ENCODE data around the gene ZAP70. TPM values are rescaled to one million over a fixed set of nuclear protein-coding genes. Genes with fewer than 3 reads are reported as not detected.

Gene ZAP70
- total RNA-seq, 2 experiments from 2014 or later, result 40.8 to 57.9 TPM

DNA sequence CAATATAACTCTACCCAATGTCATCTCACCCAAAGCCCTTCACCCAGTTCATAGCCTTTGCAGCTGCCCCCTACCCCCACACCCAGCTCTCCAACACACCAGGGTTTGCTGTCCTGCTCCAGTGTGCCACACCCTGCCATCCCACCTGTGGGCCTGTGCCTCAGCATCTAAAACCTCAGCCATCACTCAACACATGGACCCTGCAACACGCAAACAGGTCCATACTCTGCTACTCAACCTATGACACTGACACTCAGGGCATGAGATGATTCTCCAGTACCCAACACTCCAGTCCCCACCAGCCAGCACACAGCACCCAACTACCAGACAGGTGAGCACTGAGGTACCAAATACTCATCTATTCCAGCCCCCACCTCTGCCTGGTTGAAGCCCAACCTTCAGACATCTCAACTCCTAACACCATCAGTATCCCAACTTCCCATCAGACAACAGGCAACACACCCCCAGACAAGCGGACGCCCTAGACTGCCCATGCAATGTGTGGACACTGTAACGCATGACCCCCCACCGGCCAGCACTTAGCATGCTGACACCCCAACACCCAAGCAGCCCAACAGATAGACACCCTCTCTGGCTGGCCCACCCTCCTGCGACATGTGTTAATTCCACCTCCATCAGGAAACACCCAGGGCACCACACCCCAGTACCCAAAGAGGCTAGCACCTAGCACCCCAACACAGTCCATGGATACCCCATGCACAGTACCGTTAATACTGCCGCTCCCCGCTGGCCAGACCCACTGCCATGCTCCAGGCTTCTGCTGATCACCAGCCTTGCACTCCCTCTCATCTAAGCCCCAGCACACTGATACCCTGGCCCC lies 25.0 kb downstream of the ZAP70 start:
- intact Hi-C loops (cut with micrococcal nuclease; ENCODE audit: unreplicated experiment), result no loop called here
- H4K20me1 ChIP-seq (ENCODE audit: insufficient read depth, low read length), result no peaks in the 10 kb centered on the region
- no peak for DNase-seq (ENCODE audit: low spot score)
- no peaks in the 10 kb centered on the region for H3K9me2 ChIP-seq (ENCODE audit: insufficient read depth, low read length)
- POLR2A ChIA-PET, result no interaction called here
- H3K4me2 ChIP-seq (ENCODE audit: low read length), result no peak overlapping the region
- H3K9me3 ChIP-seq (ENCODE audit: low read length), result no peaks in the 10 kb centered on the region
- no peak overlapping the region for H3K27ac ChIP-seq (ENCODE audit: low read depth, low read length, poor library complexity, severe bottlenecking)
- BruUV-seq (replicated peaks), result no TSS peak
- no peak overlapping the region for H3K4me3 ChIP-seq (ENCODE audit: low read depth, low read length, poor library complexity, severe bottlenecking)
- H2AFZ ChIP-seq (ENCODE audit: low read length), result no peak overlapping the region
- H3K36me3 ChIP-seq (ENCODE audit: insufficient read depth, low read length), result no peaks in the 10 kb centered on the region
- TF ChIP-seq EZH2phosphoT487 (IDR thresholded peaks at IDR 0.05; ENCODE audit: borderline replicate concordance, low read depth, low read length) (no peak), CTCF (conservative IDR thresholded peaks at IDR 0.05; ENCODE audit: low read length) (no peak)
- no peaks in the 10 kb centered on the region for H3K79me2 ChIP-seq (ENCODE audit: insufficient read depth, low read depth, low read length)
- CTCF ChIA-PET (ENCODE audit: unreplicated experiment), result no interaction called here
- H3K4me1 ChIP-seq (ENCODE audit: insufficient read depth, low read length, poor library complexity, severe bottlenecking), result no peaks in the 10 kb centered on the region

GRCh38 chr2:97739020-97739892 lies 25.9 kb downstream of the ZAP70 start:
- Histone ChIP-seq H3K4me3 (ENCODE audit: low read depth, low read length, poor library complexity, severe bottlenecking) (no peak overlapping the region), H3K36me3 (ENCODE audit: insufficient read depth, low read length) (no peaks in the 10 kb centered on the region), H3K4me1 (ENCODE audit: insufficient read depth, low read length, poor library complexity, severe bottlenecking) (no peaks in the 10 kb centered on the region), H2AFZ (ENCODE audit: low read length) (no peak overlapping the region), H3K4me2 (ENCODE audit: low read length) (no peak overlapping the region), H3K9me2 (ENCODE audit: insufficient read depth, low read length) (no peaks in the 10 kb centered on the region), H3K9me3 (ENCODE audit: low read length) (no peaks in the 10 kb centered on the region), H3K27ac (ENCODE audit: low read depth, low read length, poor library complexity, severe bottlenecking) (no peak overlapping the region), H3K79me2 (ENCODE audit: insufficient read depth, low read depth, low read length) (no peaks in the 10 kb centered on the region), H4K20me1 (ENCODE audit: insufficient read depth, low read length) (no peaks in the 10 kb centered on the region)
- intact Hi-C loops (cut with micrococcal nuclease; ENCODE audit: unreplicated experiment), result no loop called here
- POLR2A ChIA-PET, result no interaction called here
- no peak for TF ChIP-seq CTCF (conservative IDR thresholded peaks at IDR 0.05; ENCODE audit: low read length)
- no peak for TF ChIP-seq EZH2phosphoT487 (IDR thresholded peaks at IDR 0.05; ENCODE audit: borderline replicate concordance, low read depth, low read length)
- CTCF ChIA-PET (ENCODE audit: unreplicated experiment), result interaction anchor here (0.9 kb wide), 1 partner anchor 40 kb away, joined by 3 read pairs; no protein-coding TSS in a partner anchor
- DNase-seq (ENCODE audit: low spot score), result no peak
- BruUV-seq (replicated peaks), result no TSS peak

All from OCI-LY7 (cell line).